GM12892 (cell line): ENCODE measurements around the gene DDN. TPM values are rescaled to one million over a fixed set of nuclear protein-coding genes. Genes with fewer than 3 reads are reported as not detected.

Experiments used
- DNase-seq: peaks from one replicate; pipeline ENCODE4 v3.0.0; 2011; ENCODE audit not compliant: insufficient read length
- FAIRE-seq: peaks from 2 replicates; lab custom pipeline; 2011; peaks lifted over from hg19 to GRCh38; lab: Jason Lieb, UNC
- POLR2A ChIP-seq: IDR thresholded peaks from 2 replicates; pipeline ENCODE4 v1.6.1; 2011; ENCODE audit warnings: low read depth, low read length, control low read depth
- POLR2AphosphoS5 ChIP-seq: IDR thresholded peaks from 2 replicates; pipeline ENCODE4 v1.6.1; 2011; ENCODE audit warnings: low read depth, low read length, control low read depth
- TAF1 ChIP-seq: IDR thresholded peaks from 2 replicates; pipeline ENCODE4 v1.6.1; 2011; ENCODE audit warnings: low read depth, mild to moderate bottlenecking, control low read depth, low read length, borderline replicate concordance
- polyA plus RNA-seq: library from polyadenylated mRNA; unstranded; fragments of >200 nt; gene quantifications from one replicate; pipeline ENCODE4 v1.2.1, GENCODE V29; 2012; ENCODE audit warnings: missing spikeins, inconsistent platforms; ENCODE audit not compliant: missing spikeins

Gene DDN
- 2.2 TPM for polyA plus RNA-seq

DNA sequence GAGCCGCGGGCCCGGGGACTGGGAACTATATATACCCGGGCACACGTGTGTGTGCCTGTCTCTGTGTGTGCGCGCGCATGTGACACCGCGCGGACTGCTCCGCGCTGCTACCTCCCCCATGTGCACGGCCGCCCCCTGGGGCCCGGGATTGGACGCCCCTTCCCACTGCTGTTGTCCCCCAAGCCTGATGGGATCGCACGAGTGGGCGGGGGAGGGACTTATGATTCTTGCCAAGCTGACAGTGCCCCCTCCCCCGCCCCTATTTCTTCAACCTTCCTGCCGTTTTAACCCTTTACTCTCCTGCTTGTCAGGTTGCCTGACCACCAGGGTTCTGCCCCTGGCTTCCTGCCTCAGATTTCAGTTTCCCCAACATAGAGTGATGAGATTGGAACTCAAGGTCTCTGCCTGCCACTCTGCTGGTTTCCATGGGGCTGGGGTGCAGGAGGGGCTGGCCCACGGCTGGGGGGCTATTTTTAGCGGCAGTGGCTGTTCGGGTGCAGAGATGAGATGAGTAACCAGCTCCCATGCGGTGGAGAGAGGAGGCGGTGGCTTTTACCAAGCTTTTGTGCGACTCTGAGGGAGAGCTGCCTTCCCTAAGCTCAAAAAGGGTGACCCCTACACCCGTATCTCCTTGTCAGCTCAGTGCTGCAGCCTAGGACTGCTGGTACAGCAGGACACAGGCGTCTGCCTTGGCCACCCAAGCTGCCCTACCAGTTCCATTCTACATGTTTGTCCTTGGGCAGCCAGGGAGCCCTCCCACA lies at the start of gene DDN:
Gene DDN, minus strand, starts transcription at position 5 of the 761 bp plus-strand sequence. CDS start 88 bp downstream, outside the sequence.
- FAIRE-seq: peak; percentile 63
- no peak for TF ChIP-seq TAF1
- peak; percentile 33; the same call in 1 of the 2 replicates for TF ChIP-seq POLR2A
- peak; percentile 74 for DNase-seq

DNA sequence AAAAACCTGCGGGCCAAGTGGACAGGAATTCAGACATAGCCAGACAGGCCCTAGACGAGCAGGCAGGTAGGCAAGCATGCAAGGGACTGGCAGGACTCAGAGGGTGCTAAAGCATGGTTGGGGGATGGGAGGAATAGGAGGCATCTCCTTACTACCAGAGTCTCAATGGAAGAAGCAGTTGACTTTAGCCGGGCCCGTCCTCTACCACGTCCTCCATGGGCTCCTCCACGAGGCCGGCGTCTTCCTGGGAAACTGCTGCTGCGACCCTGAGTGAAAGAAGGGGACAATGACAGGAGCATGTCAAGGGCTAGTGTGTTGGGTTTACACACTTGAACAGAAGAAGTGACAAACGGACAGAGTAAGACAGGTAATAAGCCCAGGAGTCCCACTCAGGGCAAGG lies 49.8 kb upstream of the DDN start:
- TF ChIP-seq POLR2AphosphoS5 (no peak), POLR2A (no peak), TAF1 (no peak)
- DNase-seq (no peak), FAIRE-seq (no peak)

DNA sequence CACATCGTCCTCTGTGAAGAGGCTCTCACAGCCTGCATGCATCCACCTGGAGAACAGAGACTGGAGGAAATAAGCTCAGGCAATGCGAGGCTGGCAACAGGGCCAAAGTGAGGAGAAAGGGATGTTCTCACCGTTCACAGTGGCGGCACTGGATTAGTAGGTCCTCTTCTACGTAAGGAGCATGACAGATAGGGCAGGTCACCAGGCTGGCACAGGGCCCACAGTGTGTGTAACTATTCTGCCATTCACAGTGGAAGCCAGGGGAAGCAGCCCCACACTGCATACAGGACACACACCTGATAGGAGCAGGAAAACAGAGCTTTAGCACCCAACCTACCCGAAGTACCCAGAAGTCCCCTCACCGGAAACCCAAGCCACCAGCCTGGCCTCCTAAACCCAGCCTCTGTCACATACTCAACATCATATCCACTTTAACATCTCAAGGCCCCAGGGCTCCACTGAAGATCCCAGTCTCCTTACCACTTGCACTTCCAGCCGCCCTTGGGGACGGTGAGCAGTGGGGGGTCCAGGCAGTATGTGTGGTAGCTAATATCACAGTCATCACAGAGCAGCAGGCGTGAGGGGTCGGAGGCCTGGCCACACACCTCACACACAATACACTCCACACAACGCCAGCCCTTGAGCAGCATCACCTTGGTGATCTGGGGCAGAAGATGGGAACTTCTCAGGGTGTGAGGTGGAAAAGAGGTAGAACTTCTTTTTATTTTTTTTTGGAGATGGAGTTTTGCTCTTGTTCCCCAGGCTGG lies 47.1 kb upstream of the DDN start:
- no peak for TF ChIP-seq POLR2A
- no peak for TF ChIP-seq POLR2AphosphoS5
- no peak for TF ChIP-seq TAF1
- FAIRE-seq: no peak
- no peak for DNase-seq

DNA sequence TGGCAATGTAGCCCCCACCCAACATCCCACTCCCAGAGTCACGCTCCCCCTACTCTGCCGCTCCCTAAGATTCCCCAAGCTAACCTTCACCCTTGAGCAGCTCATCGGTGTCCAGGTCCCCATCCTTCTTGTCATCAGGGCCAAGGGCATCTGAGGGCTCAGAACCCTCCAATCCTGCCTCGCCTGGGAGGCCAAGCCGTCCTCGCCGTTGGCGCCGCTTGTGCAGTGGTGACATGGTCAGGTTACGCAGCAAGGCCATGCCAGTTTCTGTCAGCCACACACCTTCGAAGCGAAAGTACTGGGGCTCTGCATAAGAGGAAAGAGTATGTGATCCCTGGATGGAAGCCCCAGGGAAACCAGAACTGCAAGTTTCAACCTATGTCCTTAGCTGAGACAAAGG lies 45.5 kb upstream of the DDN start:
- no peak for TF ChIP-seq TAF1
- FAIRE-seq: no peak

DNA sequence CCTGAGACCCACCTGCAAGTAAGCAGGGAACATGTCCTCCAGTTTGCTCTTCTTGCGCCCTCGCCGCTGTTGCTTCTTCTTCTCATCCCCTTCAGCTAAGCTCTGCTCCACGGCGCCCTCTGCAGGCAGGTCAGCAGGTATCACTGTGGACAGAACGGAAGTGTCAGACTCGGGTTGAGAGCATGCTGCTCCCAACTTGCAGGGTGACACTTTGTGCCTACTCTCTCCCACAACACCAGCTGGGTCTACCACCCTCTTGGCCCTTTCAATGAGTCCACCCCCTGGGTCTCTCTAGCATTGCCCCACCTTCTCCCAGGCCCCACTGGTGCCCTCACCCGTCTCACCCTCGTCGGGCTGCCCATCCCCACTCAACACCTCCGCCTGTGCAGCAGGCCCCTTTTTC lies 44.7 kb upstream of the DDN start:
- DNase-seq (peak; percentile 70), FAIRE-seq (peak; percentile 70)
- TF ChIP-seq TAF1 (no peak), POLR2A (no peak), POLR2AphosphoS5 (no peak)

More for the DNA sequence above, 45.5 kb upstream of the DDN start:
- DNase-seq: no peak

DNA sequence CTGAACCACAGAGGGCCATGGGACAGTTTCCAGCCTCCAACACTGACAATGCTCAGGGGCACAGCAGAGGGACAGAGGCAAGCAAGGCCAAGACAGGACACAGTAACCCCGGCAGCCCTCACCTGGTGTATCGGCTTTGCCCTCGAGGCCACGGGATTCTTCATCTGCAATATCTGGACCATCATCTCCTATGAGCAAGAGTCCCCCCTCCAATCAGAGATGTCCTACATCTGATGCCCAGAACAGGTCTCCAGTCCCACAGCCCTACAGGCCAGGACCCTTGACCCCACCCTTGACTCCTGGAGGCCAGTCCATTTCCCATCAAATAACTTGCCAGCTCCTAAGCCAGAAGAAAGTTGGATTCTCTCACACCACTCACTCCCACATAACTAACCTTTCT lies 44.1 kb upstream of the DDN start:
- FAIRE-seq: no peak
- no peak for DNase-seq
- TF ChIP-seq POLR2A (no peak), POLR2AphosphoS5 (no peak), TAF1 (no peak)

DNA sequence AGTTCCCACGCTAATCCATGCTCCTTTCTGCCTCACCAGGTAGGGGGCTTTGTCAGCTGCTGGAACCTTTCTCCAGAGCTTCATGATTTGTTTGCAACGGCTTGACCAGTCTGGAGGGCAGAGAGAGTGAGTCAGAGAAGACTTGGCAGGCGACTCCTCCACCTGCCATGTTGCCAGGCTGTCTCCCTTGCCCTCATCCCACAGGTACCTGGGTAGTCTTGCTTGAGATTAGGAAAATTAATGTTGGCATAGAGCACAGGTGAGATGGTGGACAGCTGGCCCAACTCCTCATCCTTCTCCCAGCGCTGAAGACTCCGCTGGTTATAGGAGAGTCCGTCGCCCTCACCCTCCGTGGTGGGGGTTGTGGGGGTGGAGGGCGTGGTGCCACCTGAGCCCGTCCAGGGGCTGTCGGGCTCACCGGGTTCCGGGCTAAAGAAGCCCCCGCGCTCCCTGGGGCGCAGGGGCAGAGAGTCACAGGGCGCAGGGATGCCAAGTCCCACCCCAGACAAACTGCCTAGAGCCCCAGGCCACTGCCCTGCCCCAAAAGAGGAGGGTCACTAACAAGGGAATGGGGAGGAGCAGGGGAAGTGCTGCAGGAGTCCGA lies 42.8 kb upstream of the DDN start:
- FAIRE-seq: no peak
- DNase-seq: no peak
- TF ChIP-seq POLR2AphosphoS5: no peak
- TF ChIP-seq TAF1: no peak
- no peak for TF ChIP-seq POLR2A

DNA sequence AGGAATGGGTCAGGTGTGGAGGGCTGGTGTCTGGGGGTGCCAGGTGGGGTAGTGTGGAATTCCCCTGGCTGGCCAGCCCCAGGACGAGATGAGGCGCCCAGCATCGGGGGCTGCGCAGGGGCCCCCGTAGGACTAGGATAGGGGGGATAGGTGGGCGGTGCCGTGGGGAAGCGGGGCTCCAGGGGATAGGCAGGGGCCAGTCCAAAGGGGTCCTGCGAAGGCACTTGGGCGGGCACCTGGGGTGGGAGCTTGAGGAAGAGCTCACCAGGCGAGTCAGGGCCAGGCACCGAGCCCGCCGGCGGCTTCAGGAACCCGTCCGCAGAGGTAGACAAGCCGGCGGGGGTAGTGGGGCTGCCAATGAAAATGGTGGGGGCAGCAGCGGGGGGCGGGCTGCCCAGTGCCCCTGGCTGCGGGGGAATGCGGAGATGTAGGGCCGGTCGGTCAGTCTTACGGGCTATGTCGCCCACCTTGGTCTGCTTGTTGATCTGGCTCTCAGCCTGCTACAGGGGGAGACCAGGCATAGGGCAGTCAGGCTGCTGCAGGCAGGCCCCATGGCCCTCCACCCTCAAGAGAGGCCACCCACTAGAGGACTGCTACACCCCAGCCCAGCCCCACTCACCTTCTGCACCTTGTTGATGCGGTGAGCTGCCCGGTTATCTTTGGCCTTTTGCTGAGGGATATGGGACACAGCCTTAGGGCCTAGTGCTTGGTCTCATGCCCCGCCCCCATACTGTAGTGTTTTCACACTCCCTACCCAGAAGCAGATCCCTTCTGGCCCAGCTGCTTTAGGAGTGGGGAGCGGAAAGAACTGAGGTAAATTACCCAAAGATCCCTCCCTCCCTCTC lies 42.1 kb upstream of the DDN start:
- FAIRE-seq (no peak), DNase-seq (no peak)
- TF ChIP-seq POLR2A: no peak
- TF ChIP-seq POLR2AphosphoS5: no peak

DNA sequence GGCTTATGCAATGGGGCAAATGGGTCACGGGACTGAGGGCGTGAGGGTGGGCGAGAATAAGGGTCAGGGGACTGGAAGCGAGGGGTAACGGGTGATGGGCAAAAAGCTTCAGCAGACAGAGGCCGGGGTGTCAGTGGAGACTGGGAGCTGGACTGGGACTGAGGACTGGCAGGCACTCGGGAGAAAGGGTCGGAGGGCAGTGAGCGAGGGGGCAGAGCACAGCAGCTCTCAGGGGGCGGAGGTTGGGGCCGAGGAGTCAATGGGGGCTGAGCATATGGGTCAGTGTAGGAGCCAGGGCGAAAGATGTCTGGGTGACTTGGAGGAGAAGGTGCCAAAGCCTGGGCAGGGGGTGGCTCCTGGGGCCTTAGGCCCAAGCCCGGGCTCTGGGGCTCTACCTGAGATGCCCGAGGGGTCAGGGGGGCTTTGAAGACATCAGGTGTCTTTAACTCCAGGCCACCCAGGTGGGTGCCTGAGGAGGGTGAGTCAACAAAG lies 41.2 kb upstream of the DDN start:
- FAIRE-seq (no peak), DNase-seq (no peak)
- TF ChIP-seq POLR2AphosphoS5: no peak
- TF ChIP-seq TAF1: no peak
- TF ChIP-seq POLR2A: no peak

DNA sequence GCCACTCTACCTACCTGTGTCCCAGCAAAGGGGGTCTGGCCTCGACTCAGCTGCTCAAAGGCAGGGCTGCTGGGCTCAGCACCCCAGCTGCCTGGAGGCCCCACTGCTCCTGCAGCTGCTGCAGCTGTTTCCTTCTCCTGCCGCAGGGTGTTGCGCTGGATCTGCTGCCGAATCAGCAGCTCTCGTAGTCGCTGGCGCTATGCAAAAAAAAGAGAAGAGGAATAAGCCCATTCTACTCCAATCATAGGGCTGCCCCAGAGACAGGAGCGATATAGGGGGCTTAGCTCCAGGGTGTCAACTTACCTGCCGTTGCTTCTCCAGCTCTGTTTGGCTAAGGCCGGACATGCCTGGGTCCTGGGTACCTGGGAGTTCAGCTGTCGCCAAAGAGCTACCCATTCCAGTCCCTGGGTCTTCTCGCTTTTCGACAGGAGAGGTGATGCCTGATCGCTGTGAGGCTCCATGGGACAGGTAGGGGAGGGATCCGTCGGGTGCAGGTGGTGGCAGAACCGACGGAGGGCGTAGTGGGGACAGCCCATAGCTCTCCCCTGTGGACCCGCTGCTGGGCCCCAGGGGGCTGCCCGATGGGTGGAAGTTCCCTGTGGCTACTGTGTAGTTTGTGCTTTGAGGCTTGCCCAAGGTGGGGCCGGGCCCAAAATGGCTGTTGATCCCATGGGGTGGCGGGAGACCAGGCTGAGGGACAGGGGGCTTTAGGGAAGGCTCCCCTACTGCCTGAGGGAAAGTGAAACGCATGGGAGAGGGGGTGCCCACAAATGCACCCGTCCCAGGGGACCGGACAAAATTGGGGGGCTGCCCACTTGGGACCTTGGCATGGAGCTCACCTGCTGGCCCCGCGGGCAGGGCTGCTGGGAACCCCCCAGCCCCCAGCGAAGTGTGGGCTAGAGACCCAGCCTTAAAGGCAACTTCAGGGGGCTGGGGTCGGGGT lies 40.5 kb upstream of the DDN start:
- no peak for FAIRE-seq

More for the DNA sequence above, 40.5 kb upstream of the DDN start:
- TF ChIP-seq POLR2A: no peak
- no peak for TF ChIP-seq TAF1
- TF ChIP-seq POLR2AphosphoS5: no peak
- DNase-seq: no peak
